Medulla oblongata (tissue), 1 donor: Measurements from ENCODE around the gene SPINT4.
A peak's percentile ranks its signal among the peaks of the same experiment; 100 is the strongest.

ENCODE experiments used
- DNase-seq: peaks from one replicate; pipeline ENCODE4 v3.0.0-alpha.2; 2015; ENCODE audit errors: extremely low spot score

Gene SPINT4

DNA sequence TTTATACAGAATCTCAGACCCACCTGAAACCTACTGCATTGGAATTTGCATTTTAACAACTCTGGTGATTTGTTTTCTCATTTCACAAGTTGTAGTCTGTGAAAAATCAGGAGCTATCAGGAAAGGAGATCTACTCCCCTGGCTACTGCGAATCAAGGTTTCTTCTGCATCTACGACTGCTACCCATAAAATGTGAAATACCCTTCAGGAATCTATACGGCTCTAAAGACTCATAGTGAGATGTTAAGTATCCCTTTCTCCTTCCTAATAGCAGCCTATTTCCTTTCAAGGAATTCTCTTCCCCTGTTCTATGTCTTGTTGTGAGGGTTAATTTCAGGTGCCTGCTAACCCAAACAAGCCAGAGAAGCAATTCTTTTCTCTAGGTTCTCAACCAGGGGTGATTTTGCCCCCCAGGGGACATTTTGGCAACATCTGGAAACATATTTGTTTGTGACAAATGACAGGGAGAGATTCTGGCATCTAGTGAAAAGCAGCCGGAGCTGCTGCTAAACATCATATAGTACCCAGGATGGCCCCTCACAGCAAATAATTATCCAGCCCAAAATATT, 43.2 kb downstream of the SPINT4 start:
- no peak for DNase-seq

DNA sequence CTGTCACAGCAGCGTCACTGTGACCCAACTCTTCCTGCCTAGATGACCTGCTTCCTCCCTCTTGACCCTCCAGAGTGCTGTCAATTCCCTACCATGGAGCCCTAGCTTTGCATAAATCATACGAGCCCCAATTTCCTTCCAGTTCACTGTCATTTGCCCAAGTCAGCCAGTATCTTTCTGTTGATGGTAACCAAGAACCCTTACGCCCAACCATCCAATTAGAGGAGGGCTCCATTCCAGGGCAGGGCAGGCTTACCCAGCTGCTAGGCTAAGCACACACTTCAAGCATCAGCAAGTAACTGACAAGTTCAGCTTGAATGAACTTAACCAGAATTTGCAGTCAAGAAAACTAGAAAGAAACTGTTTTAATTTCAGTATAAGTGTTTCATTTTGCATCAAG, 43.8 kb downstream of the SPINT4 start:
- DNase-seq, result no peak

DNA sequence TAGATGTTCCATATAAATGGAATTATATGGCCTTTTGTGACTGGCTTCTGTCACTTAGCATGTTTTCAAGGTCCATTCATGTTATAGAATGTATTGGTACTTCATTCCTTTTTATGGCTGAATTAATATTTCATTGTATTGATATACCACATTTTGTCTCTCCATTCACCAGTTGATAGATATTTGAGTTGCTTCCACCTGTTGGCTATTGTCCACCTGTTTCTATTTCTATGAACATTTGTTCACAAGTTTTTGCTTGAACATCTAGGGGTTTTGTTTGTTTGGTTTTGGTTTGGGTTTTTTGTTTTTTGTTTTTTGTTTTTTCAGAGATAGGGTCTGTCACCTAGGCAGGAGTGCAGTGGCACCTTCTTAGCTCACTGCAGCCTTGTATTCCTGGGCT, 46.3 kb downstream of the SPINT4 start:
- no peak for DNase-seq

DNA sequence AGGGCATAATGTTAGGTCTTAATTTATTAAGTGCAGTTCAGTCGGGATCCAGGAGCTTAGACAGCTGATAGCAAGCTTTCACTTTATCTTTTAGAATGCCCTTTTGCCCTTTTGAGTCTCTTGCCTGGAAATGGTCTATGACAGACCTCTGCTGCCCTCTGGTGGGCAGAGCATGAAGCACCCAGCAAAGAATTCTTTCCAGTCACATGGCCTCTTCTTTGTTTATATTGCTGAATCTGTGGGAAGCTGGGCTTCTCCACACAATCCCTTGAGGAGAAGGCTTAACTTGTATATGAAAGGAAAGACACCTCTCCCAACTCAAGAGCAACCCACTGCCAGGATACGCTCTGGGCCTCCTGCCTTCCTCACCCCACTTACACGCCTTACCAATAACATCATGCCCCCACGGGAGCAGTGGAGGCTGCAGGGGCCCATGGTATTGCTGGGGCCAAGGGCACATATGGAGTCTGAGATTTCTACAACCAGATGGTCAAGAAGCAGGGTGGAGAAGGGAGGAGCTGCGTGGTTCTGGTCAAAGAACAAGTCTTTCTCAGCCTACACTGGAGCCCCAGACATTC, 49.1 kb downstream of the SPINT4 start:
- peak; percentile 96 for DNase-seq

DNA sequence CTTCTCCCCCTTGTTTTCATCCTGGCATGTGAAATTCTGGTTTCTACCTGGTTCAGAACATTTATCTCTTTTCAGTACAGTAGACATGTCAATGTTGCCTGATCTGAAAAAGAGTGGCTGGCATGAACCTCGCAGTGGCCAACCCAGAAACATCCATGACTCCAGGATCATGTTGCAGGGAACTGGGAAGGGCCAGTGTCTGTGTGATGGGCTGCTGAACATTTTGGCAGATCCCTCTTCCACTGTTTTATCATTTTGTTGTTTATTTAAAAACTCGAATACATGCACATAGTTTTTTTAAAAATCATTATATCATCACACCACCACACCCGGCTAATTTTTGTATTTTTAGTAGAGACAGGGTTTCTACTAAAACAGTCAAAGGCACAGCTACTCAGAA, 50.5 kb downstream of the SPINT4 start:
- DNase-seq, result no peak

DNA sequence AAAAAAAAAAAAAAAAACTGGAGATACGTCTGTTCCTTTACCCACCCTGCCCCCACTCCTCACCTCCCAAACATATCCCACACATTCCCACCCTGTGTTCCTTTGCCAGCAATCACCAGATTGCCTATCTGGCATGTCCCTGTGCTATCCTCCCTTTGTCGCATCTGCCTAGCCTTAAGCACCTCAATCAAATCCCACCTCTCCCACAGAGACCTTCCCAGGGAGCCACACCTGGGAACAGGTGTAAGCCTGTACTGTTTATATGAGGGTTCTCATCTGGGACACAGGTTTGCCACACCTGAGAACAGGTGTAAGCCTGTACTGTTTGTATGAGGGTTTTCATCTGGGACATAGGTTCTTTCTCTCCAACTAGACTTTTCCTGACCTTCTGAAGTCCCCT, 52.8 kb downstream of the SPINT4 start:
- DNase-seq, result no peak

DNA sequence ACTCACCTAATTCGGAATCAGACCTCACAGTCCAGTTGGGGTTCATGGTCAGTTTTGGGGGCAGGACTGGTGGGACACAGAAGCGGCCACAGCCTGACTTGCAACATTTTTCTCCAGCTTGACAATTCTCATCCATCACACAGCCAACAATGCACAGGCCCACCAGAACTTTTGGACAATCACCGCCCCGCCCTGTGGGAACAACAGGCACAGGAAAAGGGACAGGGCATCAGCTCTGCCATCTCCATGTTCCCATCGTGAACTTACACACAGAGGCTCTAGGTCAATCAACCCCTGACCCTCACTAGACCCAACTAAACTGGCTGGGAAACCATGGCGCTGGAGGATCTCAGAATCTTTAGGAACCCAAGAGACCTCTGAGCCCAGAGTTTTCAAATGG, 53.3 kb downstream of the SPINT4 start:
- DNase-seq, result no peak
